ENCODE data around the gene DZIP1. TPM values are rescaled to one million over a fixed set of nuclear protein-coding genes. Genes with fewer than 3 reads are reported as not detected.

Gene DZIP1
- total and polyA plus RNA-seq, 2 of the 13 experiments (the other 11 are each of a cell fraction or from before 2014, with no cell fraction given): 11.0 to 36.7 TPM

DNA sequence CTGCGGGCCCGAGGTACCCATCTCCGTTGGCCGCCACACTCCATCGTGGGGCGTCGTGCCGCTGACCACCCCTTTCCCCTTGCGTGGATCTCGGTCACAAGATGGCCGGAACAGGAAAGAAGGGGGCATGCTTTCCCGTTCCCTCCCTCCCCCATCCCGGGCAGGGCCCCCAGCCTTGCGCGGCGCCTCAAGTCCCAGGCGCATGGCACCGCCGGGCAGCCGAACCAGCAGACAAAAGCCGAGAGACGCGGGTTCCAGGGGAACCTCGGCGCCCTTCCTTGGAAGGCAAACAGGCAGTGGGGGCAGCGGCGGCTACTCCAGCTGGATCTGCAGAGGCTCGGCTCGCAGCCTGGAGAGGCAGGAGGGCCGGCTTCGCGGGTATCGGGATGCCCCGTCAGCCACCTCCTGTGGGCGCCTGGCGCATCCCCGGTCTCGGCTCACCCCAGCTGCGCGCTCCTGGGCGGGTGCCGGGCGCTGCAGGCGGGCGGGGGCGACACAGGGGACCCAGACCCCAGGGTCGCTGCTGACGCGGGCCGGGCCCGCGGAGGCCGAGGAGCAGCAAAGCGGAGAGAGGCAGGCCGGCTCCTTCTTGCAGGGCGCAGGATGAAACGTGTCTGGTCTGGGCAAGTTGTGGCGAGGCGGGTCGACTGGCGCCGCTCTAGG, 439 bp downstream of the DZIP1 start (continued):
- TF ChIP-seq, protein P1, sequence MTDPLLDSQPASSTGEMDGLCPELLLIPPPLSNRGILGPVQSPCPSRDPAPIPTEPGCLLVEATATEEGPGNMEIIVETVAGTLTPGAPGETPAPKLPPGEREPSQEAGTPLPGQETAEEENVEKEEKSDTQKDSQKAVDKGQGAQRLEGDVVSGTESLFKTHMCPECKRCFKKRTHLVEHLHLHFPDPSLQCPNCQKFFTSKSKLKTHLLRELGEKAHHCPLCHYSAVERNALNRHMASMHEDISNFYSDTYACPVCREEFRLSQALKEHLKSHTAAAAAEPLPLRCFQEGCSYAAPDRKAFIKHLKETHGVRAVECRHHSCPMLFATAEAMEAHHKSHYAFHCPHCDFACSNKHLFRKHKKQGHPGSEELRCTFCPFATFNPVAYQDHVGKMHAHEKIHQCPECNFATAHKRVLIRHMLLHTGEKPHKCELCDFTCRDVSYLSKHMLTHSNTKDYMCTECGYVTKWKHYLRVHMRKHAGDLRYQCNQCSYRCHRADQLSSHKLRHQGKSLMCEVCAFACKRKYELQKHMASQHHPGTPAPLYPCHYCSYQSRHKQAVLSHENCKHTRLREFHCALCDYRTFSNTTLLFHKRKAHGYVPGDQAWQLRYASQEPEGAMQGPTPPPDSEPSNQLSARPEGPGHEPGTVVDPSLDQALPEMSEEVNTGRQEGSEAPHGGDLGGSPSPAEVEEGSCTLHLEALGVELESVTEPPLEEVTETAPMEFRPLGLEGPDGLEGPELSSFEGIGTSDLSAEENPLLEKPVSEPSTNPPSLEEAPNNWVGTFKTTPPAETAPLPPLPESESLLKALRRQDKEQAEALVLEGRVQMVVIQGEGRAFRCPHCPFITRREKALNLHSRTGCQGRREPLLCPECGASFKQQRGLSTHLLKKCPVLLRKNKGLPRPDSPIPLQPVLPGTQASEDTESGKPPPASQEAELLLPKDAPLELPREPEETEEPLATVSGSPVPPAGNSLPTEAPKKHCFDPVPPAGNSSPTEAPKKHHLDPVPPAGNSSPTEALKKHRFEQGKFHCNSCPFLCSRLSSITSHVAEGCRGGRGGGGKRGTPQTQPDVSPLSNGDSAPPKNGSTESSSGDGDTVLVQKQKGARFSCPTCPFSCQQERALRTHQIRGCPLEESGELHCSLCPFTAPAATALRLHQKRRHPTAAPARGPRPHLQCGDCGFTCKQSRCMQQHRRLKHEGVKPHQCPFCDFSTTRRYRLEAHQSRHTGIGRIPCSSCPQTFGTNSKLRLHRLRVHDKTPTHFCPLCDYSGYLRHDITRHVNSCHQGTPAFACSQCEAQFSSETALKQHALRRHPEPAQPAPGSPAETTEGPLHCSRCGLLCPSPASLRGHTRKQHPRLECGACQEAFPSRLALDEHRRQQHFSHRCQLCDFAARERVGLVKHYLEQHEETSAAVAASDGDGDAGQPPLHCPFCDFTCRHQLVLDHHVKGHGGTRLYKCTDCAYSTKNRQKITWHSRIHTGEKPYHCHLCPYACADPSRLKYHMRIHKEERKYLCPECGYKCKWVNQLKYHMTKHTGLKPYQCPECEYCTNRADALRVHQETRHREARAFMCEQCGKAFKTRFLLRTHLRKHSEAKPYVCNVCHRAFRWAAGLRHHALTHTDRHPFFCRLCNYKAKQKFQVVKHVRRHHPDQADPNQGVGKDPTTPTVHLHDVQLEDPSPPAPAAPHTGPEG (CRISPR knock-in tag; IDR thresholded peaks at IDR 0.05): no peak
- no peak for TF ChIP-seq NFE2L2 (IDR thresholded peaks at IDR 0.05; ENCODE audit: low read length)
- no peak; a peak in 2 of 4 replicates for TF ChIP-seq POLR2A (IDR thresholded peaks at IDR 0.05; ENCODE audit: insufficient read depth in 1 of 2, low read depth in 2 of 2, low read length in 2 of 2)
- TF ChIP-seq ZNF788 (CRISPR knock-in tag; IDR thresholded peaks at IDR 0.05; ENCODE audit: borderline replicate concordance): no peak
- no peak for TF ChIP-seq HCFC1 (IDR thresholded peaks at IDR 0.05; ENCODE audit: low read depth, low read length)
- TF ChIP-seq MLLT10 (CRISPR knock-in tag; IDR thresholded peaks at IDR 0.05): no peak
- no peak for TF ChIP-seq ZFYVE20 (CRISPR knock-in tag; IDR thresholded peaks at IDR 0.05; ENCODE audit: borderline replicate concordance, low read depth)
- TF ChIP-seq, protein P2, sequence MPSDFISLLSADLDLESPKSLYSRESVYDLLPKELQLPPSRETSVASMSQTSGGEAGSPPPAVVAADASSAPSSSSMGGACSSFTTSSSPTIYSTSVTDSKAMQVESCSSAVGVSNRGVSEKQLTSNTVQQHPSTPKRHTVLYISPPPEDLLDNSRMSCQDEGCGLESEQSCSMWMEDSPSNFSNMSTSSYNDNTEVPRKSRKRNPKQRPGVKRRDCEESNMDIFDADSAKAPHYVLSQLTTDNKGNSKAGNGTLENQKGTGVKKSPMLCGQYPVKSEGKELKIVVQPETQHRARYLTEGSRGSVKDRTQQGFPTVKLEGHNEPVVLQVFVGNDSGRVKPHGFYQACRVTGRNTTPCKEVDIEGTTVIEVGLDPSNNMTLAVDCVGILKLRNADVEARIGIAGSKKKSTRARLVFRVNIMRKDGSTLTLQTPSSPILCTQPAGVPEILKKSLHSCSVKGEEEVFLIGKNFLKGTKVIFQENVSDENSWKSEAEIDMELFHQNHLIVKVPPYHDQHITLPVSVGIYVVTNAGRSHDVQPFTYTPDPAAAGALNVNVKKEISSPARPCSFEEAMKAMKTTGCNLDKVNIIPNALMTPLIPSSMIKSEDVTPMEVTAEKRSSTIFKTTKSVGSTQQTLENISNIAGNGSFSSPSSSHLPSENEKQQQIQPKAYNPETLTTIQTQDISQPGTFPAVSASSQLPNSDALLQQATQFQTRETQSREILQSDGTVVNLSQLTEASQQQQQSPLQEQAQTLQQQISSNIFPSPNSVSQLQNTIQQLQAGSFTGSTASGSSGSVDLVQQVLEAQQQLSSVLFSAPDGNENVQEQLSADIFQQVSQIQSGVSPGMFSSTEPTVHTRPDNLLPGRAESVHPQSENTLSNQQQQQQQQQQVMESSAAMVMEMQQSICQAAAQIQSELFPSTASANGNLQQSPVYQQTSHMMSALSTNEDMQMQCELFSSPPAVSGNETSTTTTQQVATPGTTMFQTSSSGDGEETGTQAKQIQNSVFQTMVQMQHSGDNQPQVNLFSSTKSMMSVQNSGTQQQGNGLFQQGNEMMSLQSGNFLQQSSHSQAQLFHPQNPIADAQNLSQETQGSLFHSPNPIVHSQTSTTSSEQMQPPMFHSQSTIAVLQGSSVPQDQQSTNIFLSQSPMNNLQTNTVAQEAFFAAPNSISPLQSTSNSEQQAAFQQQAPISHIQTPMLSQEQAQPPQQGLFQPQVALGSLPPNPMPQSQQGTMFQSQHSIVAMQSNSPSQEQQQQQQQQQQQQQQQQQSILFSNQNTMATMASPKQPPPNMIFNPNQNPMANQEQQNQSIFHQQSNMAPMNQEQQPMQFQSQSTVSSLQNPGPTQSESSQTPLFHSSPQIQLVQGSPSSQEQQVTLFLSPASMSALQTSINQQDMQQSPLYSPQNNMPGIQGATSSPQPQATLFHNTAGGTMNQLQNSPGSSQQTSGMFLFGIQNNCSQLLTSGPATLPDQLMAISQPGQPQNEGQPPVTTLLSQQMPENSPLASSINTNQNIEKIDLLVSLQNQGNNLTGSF (CRISPR knock-in tag; IDR thresholded peaks at IDR 0.05): no peak; the same call in 1 of the 2 replicates
- TF ChIP-seq LCORL (IDR thresholded peaks at IDR 0.05): no peak
- no peak for TF ChIP-seq LCORL (CRISPR knock-in tag; IDR thresholded peaks at IDR 0.05)
- no peak for TF ChIP-seq ETV5 (CRISPR knock-in tag; IDR thresholded peaks at IDR 0.05; ENCODE audit: borderline replicate concordance)
- peak; percentile 28; the same call in 1 of the 2 replicates for TF ChIP-seq YEATS4 (CRISPR knock-in tag; IDR thresholded peaks at IDR 0.05; ENCODE audit: borderline replicate concordance)
- no peak for TF ChIP-seq JUN (CRISPR knock-in tag; IDR thresholded peaks at IDR 0.05)
- TF ChIP-seq ZNF253 (CRISPR knock-in tag; IDR thresholded peaks at IDR 0.05; ENCODE audit: borderline replicate concordance): no peak
- no peak for TF ChIP-seq TEAD3 (CRISPR knock-in tag; optimal IDR thresholded peaks at IDR 0.05; ENCODE audit: borderline replicate concordance)
- no peak for TF ChIP-seq ZNF564 (CRISPR knock-in tag; IDR thresholded peaks at IDR 0.05)
- TF ChIP-seq, protein P3, sequence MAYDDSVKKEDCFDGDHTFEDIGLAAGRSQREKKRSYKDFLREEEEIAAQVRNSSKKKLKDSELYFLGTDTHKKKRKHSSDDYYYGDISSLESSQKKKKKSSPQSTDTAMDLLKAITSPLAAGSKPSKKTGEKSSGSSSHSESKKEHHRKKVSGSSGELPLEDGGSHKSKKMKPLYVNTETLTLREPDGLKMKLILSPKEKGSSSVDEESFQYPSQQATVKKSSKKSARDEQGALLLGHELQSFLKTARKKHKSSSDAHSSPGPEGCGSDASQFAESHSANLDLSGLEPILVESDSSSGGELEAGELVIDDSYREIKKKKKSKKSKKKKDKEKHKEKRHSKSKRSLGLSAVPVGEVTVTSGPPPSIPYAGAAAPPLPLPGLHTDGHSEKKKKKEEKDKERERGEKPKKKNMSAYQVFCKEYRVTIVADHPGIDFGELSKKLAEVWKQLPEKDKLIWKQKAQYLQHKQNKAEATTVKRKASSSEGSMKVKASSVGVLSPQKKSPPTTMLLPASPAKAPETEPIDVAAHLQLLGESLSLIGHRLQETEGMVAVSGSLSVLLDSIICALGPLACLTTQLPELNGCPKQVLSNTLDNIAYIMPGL (CRISPR knock-in tag; IDR thresholded peaks at IDR 0.05; ENCODE audit: borderline replicate concordance in 1 of 2, low read depth in 1 of 2): peak in 1 of 2 experiments; percentile 54; a peak in 2 of 4 replicates
- no peak for TF ChIP-seq SCMH1 (CRISPR knock-in tag; IDR thresholded peaks at IDR 0.05; ENCODE audit: borderline replicate concordance)

Data from HepG2 (cell line).